Common myeloid progenitor, CD34-positive (primary cell): ENCODE measurements around the gene DPYSL3.

Experiments used
- CTCF ChIA-PET: fragments of 350-600 bp; sonication (Branson Sonifier 250); formaldehyde crosslinking; loops from one replicate; lab custom pipeline; 2021; ENCODE audit warnings: antibody characterized with exemption; lab: Charles Lee
- POLR2A ChIA-PET: fragments of 350-600 bp; sonication (Branson Sonifier 250); formaldehyde crosslinking; loops from one replicate; lab custom pipeline; 2021; ENCODE audit warnings: antibody characterized with exemption; lab: Charles Lee
- DNase-seq, 3 donors: peaks; one replicate each; pipeline versions ENCODE4 v3.0.0 to v3.0.0-alpha.2; 2013
- H3K27ac ChIP-seq, 2 experiments: 1 replicate in 1 of 2; 2 replicates in 1 of 2; pipeline ENCODE4 v1.7.0; 2013; ENCODE audit warnings: inconsistent platforms in 2 of 2, low read length in 2 of 2, mild to moderate bottlenecking in 2 of 2, low read depth in 1 of 2, moderate library complexity in 1 of 2; ENCODE audit not compliant: severe bottlenecking in 2 of 2, insufficient read depth in 1 of 2, poor library complexity in 1 of 2
- H3K27me3 ChIP-seq, 5 experiments: replicated peaks in 2 of 5; 1 replicate in 3 of 5; 2 replicates in 2 of 5; pipeline versions ENCODE4 v1.6.1 to v1.7.0; 2013; ENCODE audit warnings: low read length in 4 of 5, mild to moderate bottlenecking in 2 of 5, moderate library complexity in 2 of 5, inconsistent platforms in 1 of 5; ENCODE audit not compliant: insufficient read depth in 5 of 5, control insufficient read depth in 4 of 5
- H3K36me3 ChIP-seq, 4 experiments: 1 replicate in 2 of 4; 2 replicates in 2 of 4; pipeline versions ENCODE4 v1.6.1 to v1.7.0; 2013; ENCODE audit warnings: low read length in 3 of 4, control low read depth in 1 of 4, mild to moderate bottlenecking in 1 of 4; ENCODE audit not compliant: control insufficient read depth in 4 of 4, insufficient read depth in 4 of 4
- H3K4me1 ChIP-seq, 4 experiments: 1 replicate in 3 of 4; 2 replicates in 1 of 4; pipeline versions ENCODE4 v1.6.1 to v1.7.1; 2013; ENCODE audit warnings: low read length in 3 of 4, mild to moderate bottlenecking in 3 of 4, control low read depth in 1 of 4, inconsistent platforms in 1 of 4, moderate library complexity in 1 of 4; ENCODE audit not compliant: control insufficient read depth in 4 of 4, insufficient read depth in 4 of 4; ENCODE audit errors: control extremely low read depth in 1 of 4
- H3K4me3 ChIP-seq, 7 experiments: 1 replicate in 4 of 7; 2 replicates in 3 of 7; pipeline versions ENCODE4 v1.5.1 to v1.7.0; 2013; ENCODE audit warnings: mild to moderate bottlenecking in 7 of 7, low read length in 6 of 7, moderate library complexity in 6 of 7, inconsistent platforms in 2 of 7, low read depth in 2 of 7, control low read depth in 1 of 7; ENCODE audit not compliant: insufficient read depth in 4 of 7, control insufficient read depth in 1 of 7; ENCODE audit errors: extremely low read depth in 1 of 7
- H3K9me3 ChIP-seq, 5 experiments: 1 replicate in 4 of 5; 2 replicates in 1 of 5; pipeline versions ENCODE4 v1.6.1 to v1.7.1; 2013; ENCODE audit warnings: low read length in 4 of 5, mild to moderate bottlenecking in 2 of 5, inconsistent platforms in 1 of 5, low read depth in 1 of 5, moderate library complexity in 1 of 5; ENCODE audit not compliant: control insufficient read depth in 4 of 5, insufficient read depth in 2 of 5; ENCODE audit errors: control extremely low read depth in 1 of 5
- WGBS: methylation state at CpG from one replicate; pipeline ENCODE4 v1.1.5; 2013; ENCODE audit not compliant: insufficient coverage; 5-methylcytosine and 5-hydroxymethylcytosine counted together

The DPYSL3 gene

DNA sequence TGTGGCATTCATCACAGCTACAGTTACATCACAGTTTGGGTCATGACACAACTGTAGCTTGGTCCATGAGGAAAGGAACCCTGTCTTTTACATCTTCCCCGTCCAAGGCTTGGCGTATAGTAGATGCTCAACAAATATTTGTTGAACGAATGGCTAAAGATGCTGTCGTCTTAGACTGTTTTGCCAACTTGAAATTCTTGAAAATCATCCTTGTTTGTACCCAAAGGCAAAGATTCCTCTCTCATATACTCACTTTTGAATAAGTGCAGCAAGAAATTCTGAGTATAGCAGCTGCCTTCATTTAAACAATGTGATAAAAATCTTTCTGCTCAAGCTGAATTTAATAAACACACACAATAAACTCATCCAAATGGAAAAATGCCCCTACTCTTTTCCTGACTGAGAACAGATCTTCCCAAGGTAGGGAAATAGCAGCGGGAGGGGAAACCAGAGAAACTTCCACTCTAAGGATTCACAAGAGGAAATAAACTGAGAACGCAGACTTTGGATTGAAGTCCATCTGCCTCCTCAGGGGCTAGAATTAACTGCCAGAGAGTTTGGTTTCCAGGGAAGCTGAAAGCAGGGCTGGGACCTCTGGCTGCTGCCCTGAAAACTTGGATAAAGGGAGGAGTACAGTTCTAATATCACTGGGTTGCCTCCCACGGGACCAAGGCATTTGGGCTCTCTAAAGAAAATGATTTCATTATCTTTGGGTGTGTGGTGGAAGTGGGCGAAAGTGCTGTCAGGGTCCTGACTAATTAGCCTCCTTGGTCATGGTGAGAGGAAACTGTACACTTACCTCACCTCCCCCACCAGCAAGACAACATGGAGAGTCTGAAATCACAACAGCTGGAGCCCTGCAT lies 99.1 kb downstream of the DPYSL3 start:
- DNase-seq, result no peak
- H3K27ac ChIP-seq, result no peak overlapping the region
- H3K36me3 ChIP-seq, result peaks cover 0 to 22% (median 3%) of the 10 kb centered on the region in 4 experiments
- no peak overlapping the region for H3K4me3 ChIP-seq
- CTCF ChIA-PET, result no interaction called here
- no peaks in the 10 kb centered on the region for H3K4me1 ChIP-seq
- no peaks in the 10 kb centered on the region for H3K9me3 ChIP-seq
- POLR2A ChIA-PET, result no interaction called here
- H3K27me3 ChIP-seq, result no peaks in the 10 kb centered on the region
- 98% methylated on average over 7 of the region's 8 CpGs for WGBS

DNA sequence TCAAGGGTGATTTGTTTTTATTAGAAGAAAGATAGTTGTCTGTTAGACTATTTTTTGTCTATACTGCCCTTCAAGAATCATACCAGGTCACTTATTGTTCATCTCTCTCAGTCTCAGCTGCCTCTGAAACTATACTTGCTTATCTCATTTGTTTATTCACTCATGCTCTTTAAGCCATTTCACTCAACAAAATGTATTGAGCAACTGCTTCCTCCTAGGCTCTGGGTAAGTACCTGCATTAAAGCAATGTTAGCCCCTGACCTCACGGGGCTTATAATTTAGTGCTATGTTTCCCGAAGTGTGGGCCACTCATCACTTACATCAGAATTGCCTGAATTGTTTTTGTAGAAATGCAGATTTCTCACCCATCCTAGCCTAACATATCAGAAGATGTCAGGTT lies 100.9 kb downstream of the DPYSL3 start:
- H3K27me3 ChIP-seq, result no peaks in the 10 kb centered on the region
- no peaks in the 10 kb centered on the region for H3K9me3 ChIP-seq
- no peak for DNase-seq
- no peak overlapping the region for H3K4me3 ChIP-seq
- 100% methylated on average over 2 of the region's 2 CpGs for WGBS
- peaks cover 0 to 3% (median 0%) of the 10 kb centered on the region in 4 experiments for H3K4me1 ChIP-seq
- POLR2A ChIA-PET, result no interaction called here
- CTCF ChIA-PET, result no interaction called here
- no peak overlapping the region for H3K27ac ChIP-seq
- peaks cover 0 to 16% (median 6%) of the 10 kb centered on the region in 4 experiments for H3K36me3 ChIP-seq

DNA sequence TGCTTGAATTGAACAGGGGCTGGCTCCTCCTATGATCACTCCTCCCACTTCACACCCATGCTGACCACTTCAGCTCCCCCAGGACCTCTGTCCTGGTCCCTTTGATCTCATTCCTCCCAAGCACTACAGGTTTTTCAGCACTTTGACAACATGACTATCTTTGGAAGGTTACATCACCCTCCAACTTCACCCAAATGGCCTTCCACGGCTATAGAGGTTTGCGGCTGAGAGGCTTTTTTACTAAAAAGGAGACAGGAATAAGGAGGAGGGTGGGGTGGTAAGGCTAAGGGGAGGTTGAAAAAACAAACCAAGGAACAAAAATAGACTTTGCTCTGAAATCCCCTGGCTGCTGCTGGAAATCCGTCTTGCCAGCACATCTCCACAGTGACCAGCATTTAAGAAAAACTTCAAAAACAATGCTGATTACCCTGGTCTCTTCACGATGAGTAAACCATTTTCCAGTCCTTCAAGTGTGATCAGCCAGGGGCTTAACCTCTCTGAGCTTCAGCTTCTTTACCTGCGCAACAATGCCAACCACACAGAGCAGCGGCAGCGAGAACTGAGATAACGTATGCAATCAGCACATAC lies 102.7 kb downstream of the DPYSL3 start:
- 88% methylated on average over 2 of the region's 8 CpGs for WGBS
- Histone ChIP-seq H3K27me3 (no peaks in the 10 kb centered on the region), H3K9me3 (no peaks in the 10 kb centered on the region), H3K27ac (no peak overlapping the region), H3K36me3 (peaks cover 0 to 16% (median 6%) of the 10 kb centered on the region in 4 experiments), H3K4me1 (peaks cover 0 to 6% (median 0%) of the 10 kb centered on the region in 4 experiments), H3K4me3 (no peak overlapping the region)
- ChIA-PET CTCF (interaction anchor here (0.8 kb wide), 1 partner anchor 172 kb away, joined by 3 read pairs; no protein-coding TSS in a partner anchor), POLR2A (no interaction called here)
- no peak for DNase-seq

DNA sequence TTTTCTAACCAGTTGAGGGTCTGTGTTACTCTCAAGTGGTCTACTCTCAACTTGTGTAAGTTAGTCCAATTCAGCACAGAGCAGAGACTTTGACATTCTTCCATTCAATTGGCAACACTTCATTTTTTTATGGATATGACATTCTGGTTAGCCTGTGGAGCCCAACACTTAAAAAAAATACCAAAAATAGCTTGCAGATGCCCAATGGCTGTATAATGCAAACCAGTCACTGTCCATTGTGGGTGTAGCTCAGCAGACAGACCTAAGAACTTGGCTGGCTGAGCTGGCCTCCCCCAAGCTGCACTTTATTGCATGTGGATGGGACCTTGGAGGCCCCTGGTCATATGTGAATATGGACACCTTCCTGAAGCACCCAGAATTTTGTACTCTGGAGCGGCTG lies 103.2 kb downstream of the DPYSL3 start:
- Histone ChIP-seq H3K9me3 (no peaks in the 10 kb centered on the region), H3K27ac (no peak overlapping the region), H3K36me3 (peaks cover 0 to 14% (median 6%) of the 10 kb centered on the region in 4 experiments), H3K4me1 (peaks cover 0 to 6% (median 0%) of the 10 kb centered on the region in 4 experiments), H3K27me3 (no peaks in the 10 kb centered on the region), H3K4me3 (no peak overlapping the region)
- POLR2A ChIA-PET, result no interaction called here
- DNase-seq, result no peak
- CTCF ChIA-PET, result interaction anchor here (0.8 kb wide), 1 partner anchor 172 kb away, joined by 3 read pairs; no protein-coding TSS in a partner anchor
- no CpG with 5 or more reads among the region's 1 CpG for WGBS

DNA sequence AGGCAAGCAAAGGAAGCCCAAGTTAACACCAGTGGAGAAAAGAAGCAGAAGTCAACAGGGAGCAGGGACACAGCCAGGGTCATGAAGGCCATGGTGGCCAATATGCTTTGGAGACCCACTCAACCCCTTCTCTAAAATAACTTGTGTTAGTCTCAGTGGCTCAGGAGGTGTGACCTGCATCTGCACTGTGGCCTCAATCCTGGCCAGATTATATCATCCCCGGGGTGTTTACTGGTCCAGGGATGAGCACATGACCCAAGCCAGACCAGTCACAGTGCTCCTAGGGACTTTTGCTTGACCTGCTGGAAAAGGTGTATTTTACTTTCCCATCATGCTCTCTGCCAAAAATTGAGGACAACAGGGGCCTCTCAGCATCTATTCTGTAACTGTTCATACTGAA lies 105.2 kb downstream of the DPYSL3 start:
- Histone ChIP-seq H3K9me3 (no peaks in the 10 kb centered on the region), H3K4me3 (no peak overlapping the region), H3K4me1 (peaks cover 0 to 6% (median 0%) of the 10 kb centered on the region in 4 experiments), H3K27ac (no peak overlapping the region), H3K36me3 (peaks cover 0 to 28% (median 7%) of the 10 kb centered on the region in 4 experiments), H3K27me3 (no peaks in the 10 kb centered on the region)
- ChIA-PET CTCF (no interaction called here), POLR2A (no interaction called here)
- no peak for DNase-seq
- 100% methylated on average over 1 of the region's 1 CpG for WGBS

DNA sequence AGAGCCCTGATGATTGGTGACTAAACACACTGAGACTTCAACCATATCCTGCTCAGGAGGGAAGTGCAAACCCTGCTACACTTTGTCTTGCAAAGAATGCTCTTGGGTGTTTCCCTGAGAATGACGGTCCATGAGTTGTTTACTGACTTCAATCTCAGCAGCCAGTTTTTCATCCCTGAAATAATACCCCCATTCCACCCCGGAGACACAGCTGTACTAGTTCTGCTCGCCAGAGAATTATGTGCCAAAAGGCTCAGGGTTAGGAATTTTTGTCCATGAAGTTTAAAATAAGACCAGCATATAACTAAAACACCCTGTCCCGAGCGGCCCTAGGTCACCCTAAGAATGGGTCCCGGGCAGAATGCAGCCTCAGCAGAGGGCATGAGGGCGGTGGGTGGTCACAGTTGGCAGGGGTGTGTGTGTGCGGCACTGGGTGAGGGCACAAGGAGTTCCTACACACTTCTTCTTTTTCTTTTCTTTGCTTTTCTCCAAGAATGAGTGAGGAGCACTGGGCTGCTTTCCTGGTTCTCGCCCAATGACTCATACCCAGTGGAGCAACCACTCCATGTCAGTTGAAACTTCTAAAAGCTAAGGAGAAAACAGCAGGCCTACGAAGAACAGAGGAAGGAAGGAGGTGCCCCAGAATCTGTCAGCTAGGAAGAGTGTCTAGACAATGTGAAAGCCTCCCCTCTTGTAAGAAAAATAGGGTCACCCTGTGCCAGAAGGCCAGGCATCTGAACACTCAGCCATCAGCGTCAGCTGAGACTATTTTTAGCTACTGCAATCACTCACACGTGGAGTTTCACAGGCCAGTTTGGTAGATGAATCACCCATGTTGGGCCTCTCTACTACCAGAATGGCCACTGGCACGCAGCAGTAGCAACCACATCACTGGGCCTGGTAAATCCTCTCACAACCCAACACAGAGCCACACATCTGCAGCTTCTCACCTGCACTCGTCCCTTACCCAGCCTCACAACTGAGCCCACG lies 105.9 kb downstream of the DPYSL3 start:
- no peak overlapping the region for H3K27ac ChIP-seq
- no peak overlapping the region for H3K4me3 ChIP-seq
- ChIA-PET CTCF (no interaction called here), POLR2A (no interaction called here)
- DNase-seq, result no peak
- 91% methylated on average over 6 of the region's 15 CpGs for WGBS
- H3K4me1 ChIP-seq, result peaks cover 0 to 6% (median 0%) of the 10 kb centered on the region in 4 experiments
- no peaks in the 10 kb centered on the region for H3K9me3 ChIP-seq
- H3K27me3 ChIP-seq, result no peaks in the 10 kb centered on the region
- H3K36me3 ChIP-seq, result peaks cover 0 to 29% (median 7%) of the 10 kb centered on the region in 4 experiments
